SK-MEL-5 (cell line): ENCODE measurements around the gene NEUROD1. TPM values are rescaled to one million over a fixed set of nuclear protein-coding genes. Genes with fewer than 3 reads are reported as not detected.

Experiments used
- DNase-seq: peaks from one replicate; pipeline ENCODE4 v3.0.0-alpha.2; 2016; ENCODE audit warnings: low read depth, low spot score
- in situ Hi-C: cut with HindIII; loops from 2 replicates; pipeline ENCODE4 v1.10.0; 2016; ENCODE audit warnings: low sequenced_read_pairs, high pct_unique_total_duplicates, low pct_unique_long_range_greater_than_20kb
- total RNA-seq: library from RNA; depleted of rRNA; stranded (reverse); fragments of >200 nt; shearing (Covaris generic); gene quantifications from 2 replicates; pipeline ENCODE4 v1.2.3, GENCODE V29; 2014; rRNA removed

NEUROD1 gene
- total RNA-seq, 1 experiment from 2014 or later: not detected

DNA sequence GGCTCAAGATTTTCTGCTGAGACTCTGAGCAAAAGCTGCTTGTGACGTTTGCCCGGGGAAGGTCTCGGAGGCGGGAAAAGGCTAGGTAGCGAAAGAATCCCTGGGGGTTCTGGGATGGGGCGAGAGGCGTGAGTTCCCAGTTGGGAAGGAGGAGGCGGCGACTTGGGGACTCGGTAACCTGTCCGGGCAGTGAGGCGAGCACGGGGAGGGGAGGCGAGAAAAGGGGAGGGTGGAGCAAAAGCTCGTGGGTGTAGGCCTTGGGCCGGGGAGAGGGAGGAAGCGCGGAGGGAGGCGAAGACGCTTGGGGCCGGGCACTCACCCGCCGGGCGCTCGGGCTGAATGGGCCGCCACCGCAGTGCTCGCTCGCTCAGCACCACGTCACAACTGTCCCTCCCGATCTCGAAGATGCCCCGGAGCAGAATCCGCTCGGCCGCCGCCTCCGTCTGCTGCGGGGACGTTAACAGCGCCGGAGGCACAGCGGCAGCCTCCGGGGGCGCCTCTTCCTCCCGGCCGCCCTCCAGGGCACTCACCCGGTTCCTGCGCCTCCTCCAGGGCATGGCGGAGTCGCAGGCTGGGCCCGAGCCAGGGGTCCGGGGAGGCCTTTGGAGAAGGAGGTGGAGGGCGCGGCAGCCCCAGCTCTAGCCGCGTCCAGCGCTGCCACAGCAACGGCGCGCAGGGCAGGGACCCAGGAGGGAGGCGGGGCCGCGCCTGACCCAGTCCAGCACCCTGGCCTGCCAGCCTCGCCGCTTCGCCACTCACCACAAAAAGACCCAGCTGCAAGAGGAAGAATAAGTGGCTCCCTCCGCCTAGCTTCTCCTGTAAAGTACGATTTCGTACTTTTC lies 23.6 kb downstream of the NEUROD1 start, which contains the start of gene CERKL:
TSS of gene CERKL (minus strand) at position 656 of the 842 bp plus-strand sequence. CDS start at position 557, 99 bp downstream.
- in situ Hi-C loops: no loop called here
- no peak for DNase-seq

DNA sequence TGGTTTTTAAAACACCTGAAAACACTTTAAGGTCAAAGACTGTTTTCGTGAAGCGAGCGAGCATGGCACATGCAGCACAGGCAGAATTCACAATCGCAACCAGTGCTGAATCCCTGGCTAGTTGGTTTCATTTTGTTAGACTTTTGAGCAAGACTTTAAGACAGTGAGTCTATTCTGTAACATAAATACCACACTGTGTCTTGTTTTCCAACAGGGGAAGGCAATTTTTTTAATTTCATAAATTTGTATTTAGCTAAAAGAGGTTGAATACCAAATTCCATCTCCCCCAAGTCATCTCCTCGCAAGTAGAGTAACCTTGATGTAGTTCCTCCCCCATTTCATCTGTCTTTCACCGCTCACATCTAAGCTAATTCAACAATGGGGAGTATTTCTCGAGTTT lies 24.8 kb downstream of the NEUROD1 start:
- in situ Hi-C loops: no loop called here

DNA sequence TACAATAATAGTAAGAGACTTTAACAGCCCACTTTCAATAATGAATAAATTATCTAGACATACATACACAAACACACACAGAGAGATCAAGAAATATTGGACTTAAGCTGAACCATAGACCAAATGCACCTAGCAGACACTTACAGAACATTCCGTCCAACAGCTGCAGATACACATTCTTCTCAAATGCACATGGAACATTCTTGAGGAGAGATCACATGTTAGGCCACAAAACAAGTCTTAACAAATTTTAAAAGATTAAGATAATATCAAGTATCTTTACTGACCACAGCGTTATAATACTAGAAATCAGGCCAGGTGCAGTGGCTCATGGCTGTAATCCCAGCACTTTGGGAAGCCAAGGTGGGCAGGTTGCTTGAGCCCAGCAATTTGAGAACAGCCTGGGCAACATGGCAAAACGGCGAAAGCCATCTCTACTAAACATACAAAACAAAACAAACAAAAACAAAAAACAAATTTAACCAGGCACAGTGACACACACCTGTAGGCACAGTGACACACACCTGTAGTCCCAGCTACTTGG lies 30.8 kb downstream of the NEUROD1 start:
- in situ Hi-C loops: no loop called here
- DNase-seq: no peak

More for the DNA sequence above, 24.8 kb downstream of the NEUROD1 start:
- DNase-seq: no peak

GRCh38 chr2:181648478-181649155 lies 31.7 kb downstream of the NEUROD1 start:
- in situ Hi-C loops: no loop called here
- no peak for DNase-seq

DNA sequence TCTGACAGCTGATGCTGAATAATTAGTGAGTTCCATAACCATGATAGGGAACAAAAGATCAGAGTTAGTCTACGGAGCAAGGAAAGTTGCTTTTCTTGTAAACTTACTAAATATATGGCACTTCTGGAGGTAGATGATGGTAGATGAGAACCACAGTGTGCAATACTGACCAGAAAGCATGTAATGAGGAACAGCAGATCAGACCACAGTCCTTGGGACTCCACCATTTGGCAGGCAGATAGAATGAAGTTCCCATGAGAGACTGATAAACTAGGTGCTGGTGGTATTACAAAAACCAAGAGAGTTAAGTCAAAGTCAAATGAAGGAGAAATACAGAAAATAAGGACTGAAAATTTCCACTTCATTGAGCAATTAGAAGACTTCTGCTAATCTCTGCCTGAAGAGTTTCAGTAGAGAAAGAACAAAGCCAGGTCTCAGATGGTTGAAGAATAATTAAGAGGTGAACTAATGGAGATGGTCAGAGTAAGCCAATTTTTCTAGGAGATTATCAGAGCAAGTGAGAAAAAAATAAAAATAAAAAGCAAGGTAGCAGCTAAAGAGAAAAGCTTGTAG lies 33.8 kb downstream of the NEUROD1 start:
- in situ Hi-C loops: no loop called here

GRCh38 chr2:181643151-181643550 lies 37.2 kb downstream of the NEUROD1 start:
- DNase-seq: no peak
- in situ Hi-C loops: no loop called here

More for the DNA sequence above, 33.8 kb downstream of the NEUROD1 start:
- DNase-seq: no peak

- DNase-seq: no peak
- in situ Hi-C loops: no loop called here
Observed at GRCh38 chr2:181642086-181642485, 38.2 kb downstream of the NEUROD1 start.

DNA sequence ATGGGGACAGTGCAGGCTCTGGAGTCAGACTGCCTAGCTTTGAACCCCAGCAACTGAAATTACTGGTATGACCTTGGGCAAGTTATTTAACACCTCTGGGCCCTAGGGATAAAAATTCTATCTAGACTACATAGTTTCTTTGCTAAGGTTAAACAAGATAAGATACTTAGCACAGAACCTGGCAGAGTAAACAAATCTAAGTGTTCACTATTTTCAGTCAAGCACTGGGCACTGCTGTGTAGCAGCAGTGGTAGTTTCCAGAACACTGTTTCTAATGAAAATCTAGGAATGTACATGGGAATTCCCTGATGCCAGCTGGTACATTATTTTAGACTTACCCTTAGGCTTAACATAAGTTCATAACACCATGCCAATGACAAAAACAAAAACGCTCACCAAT lies 40.6 kb downstream of the NEUROD1 start:
- DNase-seq: no peak
- in situ Hi-C loops: no loop called here

- no peak for DNase-seq
- in situ Hi-C loops: no loop called here
Observed at GRCh38 chr2:181632733-181633401, 47.5 kb downstream of the NEUROD1 start.

DNA sequence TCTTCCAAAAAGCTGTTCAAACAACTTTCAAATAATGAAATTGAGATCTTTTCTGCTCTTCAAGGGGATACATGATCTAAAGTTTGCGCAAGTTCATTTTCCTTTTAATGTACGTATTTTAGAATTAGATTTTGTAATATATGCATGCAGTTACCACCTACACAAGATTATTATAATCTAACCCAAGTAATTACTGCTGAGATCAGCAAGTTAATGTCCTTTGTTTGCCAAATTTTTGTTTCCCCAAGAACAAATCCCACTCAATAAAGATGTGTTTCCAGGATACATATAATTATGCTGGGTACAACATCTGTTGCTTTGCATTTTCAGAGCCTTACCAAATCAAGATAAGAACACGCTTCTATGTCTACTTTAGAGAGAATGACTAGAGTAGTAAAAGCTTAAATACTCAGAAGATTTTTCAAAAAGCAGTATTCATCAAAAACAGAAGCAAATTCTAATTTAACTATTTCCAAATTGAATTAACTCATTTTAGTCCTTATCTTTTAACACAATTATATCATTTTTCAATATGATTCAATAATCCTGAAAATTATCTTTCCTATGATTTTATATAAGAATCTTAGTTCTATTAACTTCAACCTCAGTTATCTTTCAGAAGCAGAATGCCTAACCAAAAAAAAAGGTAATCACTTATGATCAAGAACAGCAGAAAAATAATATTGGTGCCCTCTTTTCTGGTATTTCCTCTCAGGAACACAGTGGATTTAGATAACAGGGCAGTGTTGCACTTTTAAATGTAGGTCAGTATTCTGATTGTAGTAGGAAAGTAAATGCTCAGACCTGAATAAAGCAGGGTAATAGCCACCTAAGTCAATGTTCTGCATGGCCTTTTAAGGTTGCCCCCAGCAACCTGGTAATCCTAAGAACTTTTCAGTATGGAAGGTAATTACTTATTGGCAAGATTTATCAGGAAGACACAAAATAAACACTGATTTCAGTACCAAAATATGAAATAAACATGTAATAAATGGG lies 51.4 kb downstream of the NEUROD1 start:
- in situ Hi-C loops: no loop called here
- DNase-seq: no peak

DNA sequence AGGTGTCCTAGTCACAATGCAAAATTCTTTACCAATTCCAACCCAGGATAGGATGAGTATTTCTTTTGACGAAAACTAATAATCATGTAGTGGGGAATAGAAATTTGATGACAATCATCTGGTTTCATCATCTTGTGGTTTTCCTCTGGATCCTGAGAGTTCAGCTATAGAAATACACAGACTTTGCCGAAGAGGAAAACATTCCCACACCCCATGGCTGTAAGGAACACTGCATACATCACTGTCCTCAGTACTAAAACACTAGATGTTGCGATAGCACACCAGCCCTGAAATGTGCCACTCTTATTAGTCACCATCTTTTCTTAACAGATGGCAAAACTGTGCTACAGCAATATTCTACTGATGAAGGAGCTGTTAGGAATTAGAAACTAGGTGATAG lies 52.8 kb downstream of the NEUROD1 start:
- no peak for DNase-seq
- in situ Hi-C loops: no loop called here

DNA sequence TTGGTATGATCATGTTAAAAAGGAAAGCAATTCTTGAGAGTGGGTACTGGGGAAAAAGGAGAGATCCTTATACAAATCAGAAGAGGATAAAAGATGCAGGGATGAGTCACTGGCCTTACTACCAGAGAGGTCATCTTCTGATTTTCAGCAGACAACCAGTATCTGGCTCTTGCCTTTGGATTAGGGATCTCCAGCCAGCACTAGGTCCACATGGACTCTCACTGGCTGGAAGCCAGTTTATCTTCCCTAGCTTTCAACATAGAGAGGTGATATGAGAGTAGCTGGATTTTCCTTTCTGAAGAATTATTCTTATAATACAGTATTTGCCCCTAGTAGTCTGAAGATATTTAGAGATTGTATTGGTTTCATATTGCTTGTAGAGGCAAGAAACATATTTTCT lies 53.6 kb downstream of the NEUROD1 start:
- DNase-seq: no peak
- in situ Hi-C loops: no loop called here

Other genes starting within 250 kb of the NEUROD1 start
- gene ITGA4, start 223.1 kb downstream of the NEUROD1 start, total RNA-seq: 3.1 and 3.7 TPM in 2 replicates
- gene CERKL, start 23.4 kb downstream of the NEUROD1 start, total RNA-seq: 0.08 TPM in 1 of 2 replicates, not detected in the other
- gene ITPRID2, start 211.2 kb upstream of the NEUROD1 start, total RNA-seq: 106 and 112 TPM in 2 replicates